HepG2 (cell line): ENCODE measurements around the gene NUBPL. TPM values are rescaled to one million over a fixed set of nuclear protein-coding genes. Genes with fewer than 3 reads are reported as not detected.

Experiments used
- ATAC-seq: fragments of 200-7000 bp; cut with Tn5 transposase; 3 replicates; pipeline ENCODE4 v1.9.1; 2020; ENCODE audit warnings: mild to moderate bottlenecking, moderate library complexity
- BruUV-seq: library from RNA; stranded (reverse); fragments of 400-500 nt; replicated peaks from 2 replicates; lab custom pipeline; 2021; lab: Mats Ljungman, UMichigan
- CTCF ChIA-PET: fragments of 300-600 bp; formaldehyde crosslinking; extraction: SDS; loops from one replicate; lab custom pipeline; 2021; ENCODE audit warnings: low total read pairs, inconsistent platforms, low intra/inter-chr PET ratio; lab: Yijun Ruan, JAX
- POLR2A ChIA-PET: fragments of 350-600 bp; sonication (Branson Sonifier 250); formaldehyde crosslinking; loops from one replicate; lab custom pipeline; 2020; ENCODE audit warnings: antibody characterized with exemption, inconsistent platforms; lab: Yijun Ruan, JAX
- DNase-seq: peaks from one replicate; pipeline ENCODE4 v3.0.0-alpha.2; 2015; ENCODE audit warnings: low spot score
- FAIRE-seq: peaks from 3 replicates; lab custom pipeline; 2011; peaks lifted over from hg19 to GRCh38; lab: Jason Lieb, UNC
- H2AFZ ChIP-seq: one replicate; pipeline ENCODE4 v1.6.1; 2011; ENCODE audit warnings: low read length, inconsistent platforms
- H3K27ac ChIP-seq: fragments of 300-600 bp; 3 replicates; pipeline ENCODE4 v1.8.0; 2011; ENCODE audit warnings: mixed run types, mild to moderate bottlenecking, mixed read lengths, low read length, inconsistent platforms; ENCODE audit not compliant: insufficient read depth; ENCODE audit errors: extremely low read length
- H3K27me3 ChIP-seq, 2 experiments: fragments of 200-600 bp in 1 of 2; 2 replicates in 1 of 2; 3 replicates in 1 of 2; pipeline versions ENCODE4 v1.6.0 to v1.8.0; 2011; ENCODE audit warnings: low read length in 2 of 2, mild to moderate bottlenecking in 2 of 2, moderate library complexity in 2 of 2, inconsistent platforms in 1 of 2; ENCODE audit not compliant: insufficient read depth in 2 of 2, control insufficient read depth in 1 of 2
- H3K36me3 ChIP-seq, 2 experiments: fragments of 200-600 bp in 1 of 2; replicated peaks in 1 of 2; 2 replicates in 1 of 2; 3 replicates in 1 of 2; pipeline versions ENCODE4 v1.5.1 to v1.8.0; 2011; ENCODE audit warnings: low read length in 2 of 2, inconsistent platforms in 1 of 2; ENCODE audit not compliant: insufficient read depth in 2 of 2, control insufficient read depth in 1 of 2
- H3K4me1 ChIP-seq: 2 replicates; pipeline ENCODE4 v1.5.1; 2012; ENCODE audit warnings: low read length, inconsistent platforms; ENCODE audit not compliant: insufficient read depth
- H3K4me2 ChIP-seq: 2 replicates; pipeline ENCODE4 v1.6.0; 2011; ENCODE audit warnings: low read depth, low read length, inconsistent platforms
- H3K4me3 ChIP-seq, 3 experiments: fragments of 200-600 bp in 1 of 3; sonication (generic), shearing (Covaris generic) in 1 of 3; replicated peaks in 1 of 3; 2 replicates each; pipeline ENCODE4 v1.5.1; 2011 to 2016; ENCODE audit warnings: low read length in 3 of 3, inconsistent platforms in 2 of 3, low read depth in 2 of 3, mild to moderate bottlenecking in 2 of 3, control low read depth in 1 of 3, mixed read lengths in 1 of 3; ENCODE audit not compliant: insufficient read depth in 1 of 3
- H3K79me2 ChIP-seq: one replicate; pipeline ENCODE4 v1.6.1; 2011; ENCODE audit warnings: low read length, inconsistent platforms; ENCODE audit not compliant: insufficient read depth
- H3K9ac ChIP-seq: 2 replicates; pipeline ENCODE4 v1.6.0; 2011; ENCODE audit warnings: mild to moderate bottlenecking, low read depth, low read length, inconsistent platforms; ENCODE audit not compliant: insufficient read depth
- H3K9me3 ChIP-seq: 2 replicates; pipeline ENCODE4 v1.5.1; 2012; ENCODE audit warnings: mild to moderate bottlenecking, low read length
- H4K20me1 ChIP-seq: 2 replicates; pipeline ENCODE4 v1.6.0; 2011; ENCODE audit warnings: inconsistent platforms, mild to moderate bottlenecking, low read length, moderate library complexity; ENCODE audit not compliant: insufficient read depth
- KDM2A ChIP-seq: sonication (generic); formaldehyde crosslinking; IDR thresholded peaks from 2 replicates; pipeline ENCODE4 v1.4.0; 2020; ENCODE audit warnings: low read depth, missing genetic modification reagents, borderline replicate concordance
- NFE2L2 ChIP-seq: fragments of 150-350 bp; IDR thresholded peaks from 2 replicates; pipeline ENCODE4 v1.6.1; 2014; ENCODE audit warnings: low read length
- NFIC ChIP-seq: IDR thresholded peaks from 2 replicates; pipeline ENCODE4 v1.6.1; 2012; ENCODE audit warnings: mild to moderate bottlenecking, low read length, inconsistent platforms
- SMARCC2 ChIP-seq: fragments of 450-650 bp; IDR thresholded peaks from 2 replicates; pipeline ENCODE4 v1.6.1; 2017; ENCODE audit warnings: antibody characterized with exemption, mild to moderate bottlenecking
- ZFP36L2 ChIP-seq: sonication (generic); formaldehyde crosslinking; IDR thresholded peaks from 2 replicates; pipeline ENCODE4 v1.4.0; 2020; ENCODE audit warnings: missing genetic modification reagents
- WGBS: methylation state at CpG from one replicate; pipeline ENCODE4 v1.1.6; 2017; ENCODE audit warnings: low lambda C conversion rate; 5-methylcytosine and 5-hydroxymethylcytosine counted together
- in situ Hi-C: cut with HindIII; loops from 2 replicates; pipeline ENCODE4 v1.10.0; 2017; ENCODE audit warnings: low pct_unique_long_range_greater_than_20kb; ENCODE audit not compliant: extremely low pct_ligation_motif_present
- intact Hi-C: fragments of 100-400 bp; cut with micrococcal nuclease; formaldehyde crosslinking; loops from one replicate; pipeline ENCODE4 v1.10.0; 2022; ENCODE audit not compliant: unreplicated experiment
- polyA plus RNA-seq, 8 experiments: library from polyadenylated mRNA; depleted of rRNA in 3 of 8; stranded (reverse) in 7 of 8; unstranded in 1 of 8; fragments of >200 nt; fragmentation: Illumina TruSeq in 4 of 8; extraction: Trizol in 4 of 8; gene quantifications; 2 replicates each; pipeline versions ENCODE4 v1.2.1 to v1.2.3, GENCODE V29; 2011 to 2016; ENCODE audit warnings: low read depth in 4 of 8, missing spikeins in 1 of 8, mixed read lengths in 1 of 8; ENCODE audit not compliant: insufficient read depth in 1 of 8
- total RNA-seq, 5 experiments: library from RNA; depleted of rRNA; stranded (reverse); fragments of >200 nt; fragmentation: Illumina TruSeq; extraction: Trizol; gene quantifications; 2 replicates each; pipeline ENCODE4 v1.2.3, GENCODE V29; 2016; ENCODE audit warnings: low read depth in 1 of 5
- TF ChIP-seq, protein P1 (sequence below): IDR thresholded peaks from 2 replicates; pipeline ENCODE4 v1.4.0; 2020; ENCODE audit warnings: mild to moderate bottlenecking, missing genetic modification reagents
- TF ChIP-seq, protein P2 (sequence below): sonication (generic); formaldehyde crosslinking; IDR thresholded peaks from 2 replicates; pipeline ENCODE4 v1.4.0; 2020; ENCODE audit warnings: missing genetic modification reagents
- TF ChIP-seq, protein P3 (sequence below): sonication (generic); formaldehyde crosslinking; IDR thresholded peaks from 2 replicates; pipeline ENCODE4 v1.4.0; 2020; ENCODE audit warnings: mild to moderate bottlenecking, missing genetic modification reagents

Gene NUBPL
- total and polyA plus RNA-seq, 2 of the 13 experiments (the other 11 are each of a cell fraction or from before 2014, with no cell fraction given): 21.3 to 44.1 TPM

DNA sequence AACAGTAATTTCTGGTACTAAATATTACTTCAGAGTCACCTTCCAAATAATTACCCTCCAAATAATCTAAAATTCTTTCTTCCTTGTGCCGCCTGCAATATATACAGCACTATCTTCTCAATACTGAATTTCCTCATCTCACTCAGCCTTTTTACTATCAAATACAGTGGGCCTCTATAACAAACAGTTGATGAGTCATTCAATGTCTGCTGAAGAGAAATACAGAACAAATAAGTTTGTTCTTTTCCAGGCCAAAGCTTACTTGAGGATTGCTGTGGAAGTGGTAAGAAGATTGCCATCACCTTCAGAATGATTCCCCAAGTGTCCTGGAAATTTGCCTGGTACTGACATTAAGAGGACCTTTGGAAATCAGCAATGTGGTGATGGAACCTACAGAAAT is 297.7 kb downstream of the NUBPL start (continued):
- TF ChIP-seq, protein P1, sequence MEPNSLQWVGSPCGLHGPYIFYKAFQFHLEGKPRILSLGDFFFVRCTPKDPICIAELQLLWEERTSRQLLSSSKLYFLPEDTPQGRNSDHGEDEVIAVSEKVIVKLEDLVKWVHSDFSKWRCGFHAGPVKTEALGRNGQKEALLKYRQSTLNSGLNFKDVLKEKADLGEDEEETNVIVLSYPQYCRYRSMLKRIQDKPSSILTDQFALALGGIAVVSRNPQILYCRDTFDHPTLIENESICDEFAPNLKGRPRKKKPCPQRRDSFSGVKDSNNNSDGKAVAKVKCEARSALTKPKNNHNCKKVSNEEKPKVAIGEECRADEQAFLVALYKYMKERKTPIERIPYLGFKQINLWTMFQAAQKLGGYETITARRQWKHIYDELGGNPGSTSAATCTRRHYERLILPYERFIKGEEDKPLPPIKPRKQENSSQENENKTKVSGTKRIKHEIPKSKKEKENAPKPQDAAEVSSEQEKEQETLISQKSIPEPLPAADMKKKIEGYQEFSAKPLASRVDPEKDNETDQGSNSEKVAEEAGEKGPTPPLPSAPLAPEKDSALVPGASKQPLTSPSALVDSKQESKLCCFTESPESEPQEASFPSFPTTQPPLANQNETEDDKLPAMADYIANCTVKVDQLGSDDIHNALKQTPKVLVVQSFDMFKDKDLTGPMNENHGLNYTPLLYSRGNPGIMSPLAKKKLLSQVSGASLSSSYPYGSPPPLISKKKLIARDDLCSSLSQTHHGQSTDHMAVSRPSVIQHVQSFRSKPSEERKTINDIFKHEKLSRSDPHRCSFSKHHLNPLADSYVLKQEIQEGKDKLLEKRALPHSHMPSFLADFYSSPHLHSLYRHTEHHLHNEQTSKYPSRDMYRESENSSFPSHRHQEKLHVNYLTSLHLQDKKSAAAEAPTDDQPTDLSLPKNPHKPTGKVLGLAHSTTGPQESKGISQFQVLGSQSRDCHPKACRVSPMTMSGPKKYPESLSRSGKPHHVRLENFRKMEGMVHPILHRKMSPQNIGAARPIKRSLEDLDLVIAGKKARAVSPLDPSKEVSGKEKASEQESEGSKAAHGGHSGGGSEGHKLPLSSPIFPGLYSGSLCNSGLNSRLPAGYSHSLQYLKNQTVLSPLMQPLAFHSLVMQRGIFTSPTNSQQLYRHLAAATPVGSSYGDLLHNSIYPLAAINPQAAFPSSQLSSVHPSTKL (CRISPR knock-in tag): peak; percentile 85
- no peak for TF ChIP-seq KDM2A (CRISPR knock-in tag)
- TF ChIP-seq NFIC: peak; percentile 49; the same call in 1 of the 2 replicates
- TF ChIP-seq, protein P2, sequence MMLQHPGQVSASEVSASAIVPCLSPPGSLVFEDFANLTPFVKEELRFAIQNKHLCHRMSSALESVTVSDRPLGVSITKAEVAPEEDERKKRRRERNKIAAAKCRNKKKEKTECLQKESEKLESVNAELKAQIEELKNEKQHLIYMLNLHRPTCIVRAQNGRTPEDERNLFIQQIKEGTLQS (CRISPR knock-in tag): peak; percentile 62; the same call in 1 of the 2 replicates
- TF ChIP-seq ZFP36L2 (CRISPR knock-in tag): no peak

DNA sequence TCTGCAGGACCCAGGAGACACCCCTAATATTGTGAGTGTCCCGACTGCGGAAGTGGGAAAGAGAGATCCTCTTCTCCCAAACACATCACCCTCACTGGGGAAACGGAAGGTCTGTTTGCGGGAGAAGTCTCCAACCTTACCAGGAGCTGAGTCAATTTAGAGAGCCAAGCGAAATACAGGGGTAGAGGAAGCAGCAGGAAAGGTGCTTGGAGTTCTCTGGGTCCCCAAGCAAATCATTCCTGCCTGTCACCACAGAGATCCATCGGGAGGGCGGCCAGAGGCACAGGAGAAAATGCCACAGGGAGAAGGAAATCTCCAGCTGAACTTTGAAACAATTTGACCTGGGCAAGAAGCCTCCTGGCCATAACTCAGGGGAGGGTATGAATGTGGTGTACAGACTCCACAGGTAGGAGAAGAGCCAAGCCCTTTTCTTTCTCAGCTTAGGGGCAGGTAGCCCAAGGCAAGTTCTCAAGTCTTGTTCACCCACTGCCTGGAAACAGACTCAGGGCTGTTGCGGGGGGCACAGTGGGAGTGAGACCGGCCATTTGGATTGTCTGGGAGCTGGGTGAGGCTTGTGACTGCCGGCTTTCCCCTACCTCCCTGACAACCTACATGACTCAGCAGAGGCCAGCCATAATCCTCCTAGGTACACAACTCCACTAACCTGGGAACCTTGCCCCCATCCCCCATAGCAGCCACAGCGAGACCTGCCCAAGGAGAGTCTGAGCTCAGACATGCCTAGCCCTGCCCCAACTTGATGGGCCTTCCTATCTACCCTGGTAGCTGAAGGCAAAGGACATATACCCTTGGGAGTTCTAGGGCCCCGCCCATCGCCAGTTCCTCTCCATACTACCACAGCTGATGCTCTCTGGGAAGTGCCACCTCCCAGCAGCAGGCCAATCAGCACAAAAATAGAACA is 304.0 kb downstream of the NUBPL start:
- FAIRE-seq: no peak
- no peak for DNase-seq
- Histone ChIP-seq H3K9me3 (no peaks in the 10 kb centered on the region), H3K79me2 (no peaks in the 10 kb centered on the region), H3K4me3 (no peak overlapping the region), H3K9ac (no peak overlapping the region), H3K36me3 (no peaks in the 10 kb centered on the region), H3K4me2 (no peak overlapping the region), H3K27ac (no peak overlapping the region), H4K20me1 (no peaks in the 10 kb centered on the region), H3K4me1 (peaks cover 14% of the 10 kb centered on the region), H3K27me3 (no peaks in the 10 kb centered on the region), H2AFZ (no peak overlapping the region)
- BruUV-seq: no TSS peak
- POLR2A ChIA-PET: no interaction called here
- intact Hi-C loops (no loop called here), in situ Hi-C loops (no loop called here)
- 85% methylated on average over 13 of the region's 13 CpGs for WGBS
- CTCF ChIA-PET: no interaction called here
- ATAC-seq: peak; percentile 75
- TF ChIP-seq SMARCC2 (no peak), NFE2L2 (peak; percentile 33; the same call in 1 of the 2 replicates)
- TF ChIP-seq, protein P3, sequence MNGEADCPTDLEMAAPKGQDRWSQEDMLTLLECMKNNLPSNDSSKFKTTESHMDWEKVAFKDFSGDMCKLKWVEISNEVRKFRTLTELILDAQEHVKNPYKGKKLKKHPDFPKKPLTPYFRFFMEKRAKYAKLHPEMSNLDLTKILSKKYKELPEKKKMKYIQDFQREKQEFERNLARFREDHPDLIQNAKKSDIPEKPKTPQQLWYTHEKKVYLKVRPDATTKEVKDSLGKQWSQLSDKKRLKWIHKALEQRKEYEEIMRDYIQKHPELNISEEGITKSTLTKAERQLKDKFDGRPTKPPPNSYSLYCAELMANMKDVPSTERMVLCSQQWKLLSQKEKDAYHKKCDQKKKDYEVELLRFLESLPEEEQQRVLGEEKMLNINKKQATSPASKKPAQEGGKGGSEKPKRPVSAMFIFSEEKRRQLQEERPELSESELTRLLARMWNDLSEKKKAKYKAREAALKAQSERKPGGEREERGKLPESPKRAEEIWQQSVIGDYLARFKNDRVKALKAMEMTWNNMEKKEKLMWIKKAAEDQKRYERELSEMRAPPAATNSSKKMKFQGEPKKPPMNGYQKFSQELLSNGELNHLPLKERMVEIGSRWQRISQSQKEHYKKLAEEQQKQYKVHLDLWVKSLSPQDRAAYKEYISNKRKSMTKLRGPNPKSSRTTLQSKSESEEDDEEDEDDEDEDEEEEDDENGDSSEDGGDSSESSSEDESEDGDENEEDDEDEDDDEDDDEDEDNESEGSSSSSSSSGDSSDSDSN (CRISPR knock-in tag): peak; percentile 28; the same call in 1 of the 2 replicates
